Neural cell (in vitro differentiated cells): ENCODE measurements around the gene ALK. TPM values are rescaled to one million over a fixed set of nuclear protein-coding genes. Genes with fewer than 3 reads are reported as not detected.

Experiments
- H2AFZ ChIP-seq: fragments of 200-600, 300-800 bp; sonication (generic), shearing (Covaris generic); 2 replicates; pipeline ENCODE4 v1.6.0; 2014; ENCODE audit warnings: low read depth, mild to moderate bottlenecking, antibody characterized with exemption, low read length, moderate library complexity
- H3F3A ChIP-seq: fragments of 200-600 bp; shearing (Covaris generic); 2 replicates; pipeline ENCODE4 v1.6.1; 2016; ENCODE audit warnings: mild to moderate bottlenecking, moderate library complexity, mixed read lengths, antibody characterized with exemption, low read length; ENCODE audit not compliant: insufficient read depth, poor library complexity, severe bottlenecking
- H3K27ac ChIP-seq: fragments of 200-600, 300-800 bp; sonication (generic), shearing (Covaris generic); 2 replicates; pipeline ENCODE4 v1.5.1; 2014; ENCODE audit warnings: mild to moderate bottlenecking, low read length, moderate library complexity
- H3K27me3 ChIP-seq: fragments of 300-800, 200-600 bp; sonication (generic), shearing (Covaris generic); 2 replicates; pipeline ENCODE4 v1.6.0; 2014; ENCODE audit warnings: mild to moderate bottlenecking, low read depth, low read length, moderate library complexity; ENCODE audit not compliant: insufficient read depth
- H3K36me3 ChIP-seq: fragments of 300-800, 200-600 bp; sonication (generic), shearing (Covaris generic); 2 replicates; pipeline ENCODE4 v1.5.1; 2014; ENCODE audit warnings: mild to moderate bottlenecking, antibody characterized with exemption, low read length, moderate library complexity; ENCODE audit not compliant: insufficient read depth
- H3K4me2 ChIP-seq: fragments of 300-800, 200-600 bp; sonication (generic), shearing (Covaris generic); 2 replicates; pipeline ENCODE4 v1.6.0; 2014; ENCODE audit warnings: mild to moderate bottlenecking, low read length
- H3K4me3 ChIP-seq: fragments of 300-800, 200-600 bp; sonication (generic), shearing (Covaris generic); 2 replicates; pipeline ENCODE4 v1.5.1; 2014; ENCODE audit warnings: mild to moderate bottlenecking, low read length, moderate library complexity
- H3K79me2 ChIP-seq: fragments of 200-600 bp; shearing (Covaris generic); replicated peaks from 2 replicates; pipeline ENCODE4 v1.6.0; 2014; ENCODE audit warnings: mild to moderate bottlenecking, low read length, moderate library complexity; ENCODE audit not compliant: insufficient read depth
- H3K9ac ChIP-seq: fragments of 300-800, 200-600 bp; sonication (generic), shearing (Covaris generic); 2 replicates; pipeline ENCODE4 v1.6.1; 2016; ENCODE audit warnings: mild to moderate bottlenecking, low read length, mixed read lengths
- H3K9me2 ChIP-seq: fragments of 200-600 bp; shearing (Covaris generic); 2 replicates; pipeline ENCODE4 v1.6.1; 2016; ENCODE audit warnings: mild to moderate bottlenecking, low read length, mixed read lengths; ENCODE audit not compliant: insufficient read depth
- H3K9me3 ChIP-seq: fragments of 200-600, 300-800 bp; sonication (generic), shearing (Covaris generic); 2 replicates; pipeline ENCODE4 v1.6.1; 2016; ENCODE audit warnings: mild to moderate bottlenecking, mixed run types, low read length, moderate library complexity, mixed read lengths
- H4K20me1 ChIP-seq: fragments of 200-600 bp; shearing (Covaris generic); 2 replicates; pipeline ENCODE4 v1.6.1; 2016; ENCODE audit warnings: mild to moderate bottlenecking, mixed run types; ENCODE audit not compliant: insufficient read depth
- EP300 ChIP-seq: fragments of 450-650 bp; conservative IDR thresholded peaks from 2 replicates; pipeline ENCODE4 v1.6.1; 2014; ENCODE audit warnings: antibody characterized with exemption, mild to moderate bottlenecking, moderate library complexity; ENCODE audit not compliant: poor library complexity, severe bottlenecking
- EZH2 ChIP-seq: fragments of 200-600, 300-800 bp; shearing (Covaris generic), sonication (generic); IDR thresholded peaks from 2 replicates; pipeline ENCODE4 v1.6.1; 2014; ENCODE audit warnings: antibody characterized with exemption, low read length, borderline replicate concordance, mild to moderate bottlenecking; ENCODE audit not compliant: insufficient read depth, poor library complexity, severe bottlenecking
- MXI1 ChIP-seq: fragments of 450-650 bp; conservative IDR thresholded peaks from 2 replicates; pipeline ENCODE4 v1.6.1; 2014; ENCODE audit warnings: antibody characterized with exemption, mild to moderate bottlenecking; ENCODE audit not compliant: poor library complexity, severe bottlenecking
- POLR2AphosphoS5 ChIP-seq: IDR thresholded peaks from 2 replicates; pipeline ENCODE4 v1.6.1; 2012
- RAD21 ChIP-seq: fragments of 450-650 bp; conservative IDR thresholded peaks from 2 replicates; pipeline ENCODE4 v1.6.1; 2014; ENCODE audit warnings: antibody characterized with exemption, mild to moderate bottlenecking, moderate library complexity
- REST ChIP-seq: IDR thresholded peaks from 2 replicates; pipeline ENCODE4 v1.6.1; 2012; ENCODE audit warnings: borderline replicate concordance
- SMC3 ChIP-seq: fragments of 450-650 bp; conservative IDR thresholded peaks from 2 replicates; pipeline ENCODE4 v1.6.1; 2014; ENCODE audit warnings: antibody characterized with exemption, mild to moderate bottlenecking, moderate library complexity; ENCODE audit not compliant: poor library complexity
- TAF1 ChIP-seq: IDR thresholded peaks from 2 replicates; pipeline ENCODE4 v1.6.1; 2012; ENCODE audit warnings: low read depth
- polyA plus RNA-seq: library from polyadenylated mRNA; depleted of rRNA; stranded (reverse); fragments of >200 nt; gene quantifications from 2 replicates; pipeline ENCODE4 v1.2.3, GENCODE V29; 2014
- TF ChIP-seq, protein P1 (sequence below): fragments of 450-650 bp; IDR thresholded peaks from 2 replicates; pipeline ENCODE4 v1.5.1; 2014; ENCODE audit warnings: antibody characterized with exemption, mild to moderate bottlenecking, moderate library complexity; ENCODE audit not compliant: poor library complexity, severe bottlenecking

ALK gene
- polyA plus RNA-seq, 1 donor from 2014 or later = 7.1 TPM

GRCh38 chr2:29570539-29570938 is 350.8 kb downstream of the ALK start:
- no peaks in the 10 kb centered on the region for H3K79me2 ChIP-seq
- H4K20me1 ChIP-seq = no peaks in the 10 kb centered on the region
- no peaks in the 10 kb centered on the region for H3K27me3 ChIP-seq
- no peaks in the 10 kb centered on the region for H3K9me2 ChIP-seq
- TF ChIP-seq POLR2AphosphoS5 (no peak), REST (no peak), RAD21 (no peak), SMC3 (no peak), EP300 (no peak), TAF1 (no peak), MXI1 (no peak), EZH2 (no peak)
- TF ChIP-seq, protein P1, sequence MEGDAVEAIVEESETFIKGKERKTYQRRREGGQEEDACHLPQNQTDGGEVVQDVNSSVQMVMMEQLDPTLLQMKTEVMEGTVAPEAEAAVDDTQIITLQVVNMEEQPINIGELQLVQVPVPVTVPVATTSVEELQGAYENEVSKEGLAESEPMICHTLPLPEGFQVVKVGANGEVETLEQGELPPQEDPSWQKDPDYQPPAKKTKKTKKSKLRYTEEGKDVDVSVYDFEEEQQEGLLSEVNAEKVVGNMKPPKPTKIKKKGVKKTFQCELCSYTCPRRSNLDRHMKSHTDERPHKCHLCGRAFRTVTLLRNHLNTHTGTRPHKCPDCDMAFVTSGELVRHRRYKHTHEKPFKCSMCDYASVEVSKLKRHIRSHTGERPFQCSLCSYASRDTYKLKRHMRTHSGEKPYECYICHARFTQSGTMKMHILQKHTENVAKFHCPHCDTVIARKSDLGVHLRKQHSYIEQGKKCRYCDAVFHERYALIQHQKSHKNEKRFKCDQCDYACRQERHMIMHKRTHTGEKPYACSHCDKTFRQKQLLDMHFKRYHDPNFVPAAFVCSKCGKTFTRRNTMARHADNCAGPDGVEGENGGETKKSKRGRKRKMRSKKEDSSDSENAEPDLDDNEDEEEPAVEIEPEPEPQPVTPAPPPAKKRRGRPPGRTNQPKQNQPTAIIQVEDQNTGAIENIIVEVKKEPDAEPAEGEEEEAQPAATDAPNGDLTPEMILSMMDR = no peak
- no peaks in the 10 kb centered on the region for H3K9me3 ChIP-seq
- H3K36me3 ChIP-seq = no peaks in the 10 kb centered on the region
- H2AFZ ChIP-seq = no peak overlapping the region
- no peak overlapping the region for H3K27ac ChIP-seq
- no peak overlapping the region for H3K9ac ChIP-seq
- H3F3A ChIP-seq = no peaks in the 10 kb centered on the region
- no peak overlapping the region for H3K4me2 ChIP-seq
- H3K4me3 ChIP-seq = no peak overlapping the region

DNA sequence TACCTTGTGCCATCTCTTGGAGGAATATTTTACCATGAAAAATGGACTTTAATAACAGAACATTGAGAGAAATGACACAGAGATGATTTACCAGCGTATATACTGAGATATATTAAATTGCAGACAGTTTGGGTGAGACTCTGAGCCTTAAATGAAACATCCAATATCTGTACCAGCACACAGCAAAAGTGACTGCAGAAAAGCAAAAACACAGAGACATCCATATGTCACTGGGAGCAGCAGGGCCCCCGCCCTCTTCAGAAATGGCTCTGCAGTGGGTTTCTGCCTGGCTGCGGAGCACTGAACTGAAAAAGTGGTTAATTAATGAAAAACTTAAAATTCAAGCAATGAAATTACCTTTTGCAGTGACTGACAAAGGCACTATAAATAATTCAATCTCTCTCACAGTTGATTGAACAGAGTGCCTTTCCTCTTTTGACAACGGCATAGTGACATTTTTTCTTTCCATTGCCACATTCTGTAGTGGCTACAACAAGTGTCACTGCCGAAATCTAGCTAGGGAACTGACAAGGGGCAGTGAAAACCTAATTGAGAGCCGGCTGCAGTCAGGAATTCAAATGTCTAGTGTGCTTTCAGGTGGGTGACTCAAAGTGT is 353.4 kb downstream of the ALK start:
- no peaks in the 10 kb centered on the region for H3K36me3 ChIP-seq
- H3K27ac ChIP-seq = no peak overlapping the region
- no peak for TF ChIP-seq TAF1
- TF ChIP-seq EP300 = peak; percentile 52
- TF ChIP-seq, protein P1 = no peak
- no peak for TF ChIP-seq REST
- no peak for TF ChIP-seq RAD21
- no peak for TF ChIP-seq SMC3
- no peaks in the 10 kb centered on the region for H3F3A ChIP-seq
- no peaks in the 10 kb centered on the region for H3K27me3 ChIP-seq
- no peak overlapping the region for H3K4me2 ChIP-seq
- H3K9me3 ChIP-seq = no peaks in the 10 kb centered on the region
- H2AFZ ChIP-seq = no peak overlapping the region
- no peaks in the 10 kb centered on the region for H3K9me2 ChIP-seq
- no peaks in the 10 kb centered on the region for H3K79me2 ChIP-seq
- no peaks in the 10 kb centered on the region for H4K20me1 ChIP-seq
- H3K9ac ChIP-seq = no peak overlapping the region
- no peak overlapping the region for H3K4me3 ChIP-seq
